Endothelial cell of umbilical vein (primary cell): ENCODE results near the gene C20orf141. TPM values are rescaled to one million over a fixed set of nuclear protein-coding genes. Genes with fewer than 3 reads are reported as not detected.

Source experiments
- BruUV-seq: library from RNA; stranded (reverse); fragments of 400-500 nt; replicated peaks from 2 replicates; lab custom pipeline; 2021; lab: Mats Ljungman, UMichigan
- CTCF ChIA-PET: fragments of 300-600, 350-600 bp; sonication (Branson Sonifier 250); formaldehyde crosslinking; loops from one replicate; lab custom pipeline; 2021; ENCODE audit warnings: antibody characterized with exemption, inconsistent platforms; lab: Charles Lee
- POLR2A ChIA-PET: fragments of 300-600, 350-600 bp; sonication (Branson Sonifier 250); formaldehyde crosslinking; loops from one replicate; lab custom pipeline; 2021; ENCODE audit warnings: antibody characterized with exemption, inconsistent platforms; lab: Charles Lee
- DNase-seq: peaks from one replicate; pipeline ENCODE4 v3.0.0-alpha.2; 2011; ENCODE audit warnings: low read depth, low spot score
- FAIRE-seq: peaks from 2 replicates; lab custom pipeline; 2011; peaks lifted over from hg19 to GRCh38; lab: Jason Lieb, UNC
- H2AFZ ChIP-seq: 2 replicates; pipeline ENCODE4 v1.6.0; 2012; ENCODE audit warnings: low read depth, low read length, control low read depth, inconsistent platforms
- H3K27ac ChIP-seq: 2 replicates; pipeline ENCODE4 v1.5.1; 2011; ENCODE audit warnings: low read depth, mild to moderate bottlenecking, control low read depth, low read length, moderate library complexity; ENCODE audit not compliant: insufficient read depth
- H3K27me3 ChIP-seq, 2 experiments: 2 replicates each; pipeline versions ENCODE4 v1.6.0 to v1.6.1; 2011; ENCODE audit warnings: low read length in 2 of 2, mixed read lengths in 1 of 2; ENCODE audit not compliant: control insufficient read depth in 2 of 2, insufficient read depth in 2 of 2
- H3K36me3 ChIP-seq, 2 experiments: 2 replicates in 1 of 2; 3 replicates in 1 of 2; pipeline ENCODE4 v1.5.1; 2011; ENCODE audit warnings: low read length in 2 of 2, mild to moderate bottlenecking in 1 of 2, moderate library complexity in 1 of 2; ENCODE audit not compliant: control insufficient read depth in 2 of 2, insufficient read depth in 2 of 2; ENCODE audit errors: extremely low read depth in 1 of 2
- H3K4me1 ChIP-seq: 3 replicates; pipeline ENCODE4 v1.5.1; 2011; ENCODE audit warnings: mild to moderate bottlenecking, low read length; ENCODE audit not compliant: control insufficient read depth, insufficient read depth; ENCODE audit errors: extremely low read depth
- H3K4me2 ChIP-seq: 2 replicates; pipeline ENCODE4 v1.6.1; 2011; ENCODE audit warnings: low read length, control low read depth, mixed read lengths; ENCODE audit not compliant: insufficient read depth
- H3K4me3 ChIP-seq, 3 experiments: fragments of 200-600 bp in 1 of 3; sonication (generic), shearing (Covaris generic) in 1 of 3; replicated peaks in 1 of 3; 2 replicates each; pipeline ENCODE4 v1.5.1; 2011 to 2016; ENCODE audit warnings: control low read depth in 3 of 3, low read length in 3 of 3, mild to moderate bottlenecking in 2 of 3, inconsistent platforms in 1 of 3, low read depth in 1 of 3, moderate library complexity in 1 of 3; ENCODE audit not compliant: insufficient read depth in 1 of 3
- H3K79me2 ChIP-seq: 2 replicates; pipeline ENCODE4 v1.6.0; 2012; ENCODE audit warnings: low read length, inconsistent platforms; ENCODE audit not compliant: control insufficient read depth, insufficient read depth
- H3K9ac ChIP-seq: replicated peaks from 2 replicates; pipeline ENCODE3; 2011; ENCODE audit warnings: low read length, control low read depth; ENCODE audit not compliant: insufficient read depth; ENCODE audit errors: extremely low read depth
- H3K9me1 ChIP-seq: replicated peaks from 3 replicates; pipeline ENCODE4 v1.6.0; 2011; ENCODE audit warnings: mild to moderate bottlenecking, low read length; ENCODE audit not compliant: control insufficient read depth, insufficient read depth; ENCODE audit errors: extremely low read depth
- H3K9me3 ChIP-seq: replicated peaks from 2 replicates; pipeline ENCODE4 v1.5.1; 2012; ENCODE audit warnings: low read length, inconsistent platforms; ENCODE audit not compliant: control insufficient read depth, insufficient read depth
- H4K20me1 ChIP-seq: replicated peaks from 2 replicates; pipeline ENCODE3; 2011; ENCODE audit warnings: mild to moderate bottlenecking, low read length; ENCODE audit not compliant: control insufficient read depth, insufficient read depth; ENCODE audit errors: extremely low read depth
- EZH2 ChIP-seq: IDR thresholded peaks from 2 replicates; pipeline ENCODE4 v1.6.1; 2012; ENCODE audit warnings: borderline replicate concordance, low read depth, mild to moderate bottlenecking, moderate library complexity, low read length, inconsistent platforms; ENCODE audit not compliant: severe bottlenecking
- FOS ChIP-seq: IDR thresholded peaks from 2 replicates; pipeline ENCODE4 v1.6.1; 2011; ENCODE audit warnings: mild to moderate bottlenecking, low read length, moderate library complexity, borderline replicate concordance; ENCODE audit not compliant: insufficient read depth
- GATA2 ChIP-seq: IDR thresholded peaks from 2 replicates; pipeline ENCODE4 v1.7.0; 2011; ENCODE audit warnings: low read depth, mild to moderate bottlenecking, moderate library complexity, mixed read lengths, low read length; ENCODE audit not compliant: insufficient read length, insufficient read depth
- JUN ChIP-seq: IDR thresholded peaks from 2 replicates; pipeline ENCODE4 v1.6.1; 2011; ENCODE audit warnings: borderline replicate concordance, low read depth; ENCODE audit not compliant: insufficient read length, insufficient read depth
- MYC ChIP-seq: IDR thresholded peaks from one replicate; pipeline ENCODE4 v1.6.1; 2011; ENCODE audit warnings: mild to moderate bottlenecking, low read depth, low read length
- POLR2A ChIP-seq: IDR thresholded peaks from 2 replicates; pipeline ENCODE4 v1.6.1; 2012; ENCODE audit warnings: low read depth, mild to moderate bottlenecking, control low read depth, low read length
- POLR2AphosphoS5 ChIP-seq: IDR thresholded peaks from 2 replicates; pipeline ENCODE4 v1.6.1; 2012; ENCODE audit warnings: low read depth, mild to moderate bottlenecking, control low read depth, low read length, moderate library complexity; ENCODE audit not compliant: insufficient read depth
- dilution Hi-C: fragments of 300-500 bp; cut with MboI; formaldehyde crosslinking; loops from one replicate; pipeline ENCODE4 v1.15.0; 2019; ENCODE audit warnings: low sequenced_read_pairs; ENCODE audit not compliant: extremely low pct_ligation_motif_present
- intact Hi-C: fragments of 100-400 bp; cut with micrococcal nuclease; formaldehyde crosslinking; loops from one replicate; pipeline ENCODE4 v1.10.0; 2022
- polyA plus RNA-seq, 4 experiments: library from polyadenylated mRNA; depleted of rRNA in 3 of 4; stranded (reverse) in 3 of 4; unstranded in 1 of 4; fragments of >200 nt; gene quantifications; 2 replicates each; pipeline versions ENCODE4 v1.2.1 to v1.2.3, GENCODE V29; 2011 to 2012; ENCODE audit warnings: missing spikeins in 1 of 4
- total RNA-seq: library from RNA; stranded (reverse); gene quantifications from 2 replicates; pipeline ENCODE4 v1.2.3, GENCODE V29; 2021
- TF ChIP-seq, protein P1 (sequence below): IDR thresholded peaks from 2 replicates; pipeline ENCODE4 v1.6.1; 2011; ENCODE audit not compliant: insufficient read depth, insufficient read length
- TF ChIP-seq, protein P2 (sequence below), 2 donors: IDR thresholded peaks; 1 replicate in 1 of 2; 2 replicates in 1 of 2; pipeline ENCODE4 v1.5.1; 2011; ENCODE audit warnings: low read length in 2 of 2, mild to moderate bottlenecking in 2 of 2, moderate library complexity in 2 of 2, control low read depth in 1 of 2, inconsistent platforms in 1 of 2, low read depth in 1 of 2; ENCODE audit not compliant: insufficient read depth in 1 of 2; ENCODE audit errors: extremely low read depth in 1 of 2

Gene C20orf141
- total and polyA plus RNA-seq, 2 donors (not counting 3 experiments of a cell fraction or from before 2014, with no cell fraction given) = not detected

DNA sequence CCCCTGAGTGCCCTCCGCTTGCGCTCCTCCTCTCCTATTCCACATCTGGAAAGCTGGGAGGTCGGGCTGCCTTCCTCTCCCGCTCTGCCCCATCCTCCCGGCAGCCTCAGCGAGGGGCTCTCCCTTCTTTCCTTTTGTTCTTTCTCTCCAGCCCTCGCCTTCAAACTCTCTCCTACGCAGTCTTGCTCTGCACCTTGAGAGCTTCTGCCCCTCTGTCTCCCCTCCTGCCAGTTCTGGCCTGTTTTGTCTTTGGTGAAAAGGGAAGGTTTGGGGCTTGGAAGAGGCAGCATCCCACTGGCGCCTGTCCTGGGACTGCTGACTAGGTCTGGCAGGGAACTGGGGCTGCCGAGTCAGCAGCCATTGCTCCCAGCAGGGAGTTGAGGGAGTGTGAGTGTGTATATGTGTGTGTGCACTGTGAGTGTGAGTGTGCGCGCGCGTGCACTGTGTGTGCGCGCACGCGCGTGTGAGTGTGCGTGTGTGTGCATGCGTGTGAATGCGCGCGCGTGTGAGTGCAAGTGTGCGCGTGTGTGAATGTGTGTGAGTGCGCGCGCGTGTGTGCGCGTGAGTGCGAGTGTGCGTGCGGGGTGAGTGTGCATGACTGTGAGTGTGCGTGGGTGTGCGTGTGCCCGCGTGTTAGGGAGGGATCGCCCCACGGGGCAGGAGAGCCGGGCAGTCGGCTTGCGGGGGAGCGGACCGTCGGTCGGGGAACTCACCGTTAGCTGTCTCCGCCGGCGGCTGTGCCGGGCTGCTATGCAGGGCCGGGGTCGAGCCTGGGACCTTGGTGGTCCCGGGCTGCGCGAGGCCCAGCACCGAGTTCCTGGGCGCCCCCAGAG lies 14.9 kb upstream of the C20orf141 start:
- BruUV-seq = TSS peak; percentile 17

DNA sequence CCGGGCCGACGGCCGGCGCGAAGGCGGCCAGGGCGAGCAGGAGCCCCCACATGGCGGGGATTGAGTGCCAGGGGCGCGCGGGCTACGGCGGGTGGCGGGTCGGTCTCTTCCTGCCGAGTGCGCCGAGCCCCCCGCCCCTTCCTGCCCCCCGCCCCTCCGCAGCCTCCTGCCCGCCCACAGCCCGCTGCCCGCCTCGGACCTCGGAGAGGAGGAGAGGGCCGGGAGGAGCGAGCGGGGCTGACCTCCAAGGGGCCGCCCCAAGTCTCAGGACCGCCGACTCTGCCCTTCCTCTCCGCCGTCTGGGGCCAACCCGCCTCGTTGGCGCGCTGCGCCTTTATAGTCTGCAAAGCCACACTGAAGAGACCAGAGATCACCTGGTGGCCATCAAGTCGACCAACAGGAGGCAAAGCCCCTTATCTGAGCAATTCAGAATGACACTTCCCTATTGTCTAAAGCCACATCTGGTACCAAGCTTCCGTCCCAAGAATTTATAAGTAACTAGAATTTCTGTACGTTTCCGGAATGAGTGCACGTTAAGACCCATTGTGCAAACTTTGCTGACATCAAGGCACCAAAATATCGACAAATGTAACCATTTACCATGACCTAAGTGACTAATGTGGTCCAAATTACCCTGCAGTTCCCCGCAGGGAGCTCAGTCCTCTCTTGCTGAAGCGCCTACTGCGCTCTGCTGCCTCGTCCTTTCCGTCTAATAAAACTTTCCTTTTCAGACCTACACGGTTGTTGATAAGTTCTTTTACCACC lies 14.1 kb upstream of the C20orf141 start, which contains the start of gene CPXM1:
CPXM1 (minus strand) TSS at position 107 of the 765 bp plus-strand sequence; CDS start at position 52, 55 bp downstream.
- H3K27me3 ChIP-seq = peaks cover 48 to 59% of the 10 kb centered on the region in 2 experiments
- no TSS peak for BruUV-seq
- dilution Hi-C loops (no loop called here), intact Hi-C loops (no loop called here)
- no peaks in the 10 kb centered on the region for H3K9me1 ChIP-seq
- TF ChIP-seq, protein P1, sequence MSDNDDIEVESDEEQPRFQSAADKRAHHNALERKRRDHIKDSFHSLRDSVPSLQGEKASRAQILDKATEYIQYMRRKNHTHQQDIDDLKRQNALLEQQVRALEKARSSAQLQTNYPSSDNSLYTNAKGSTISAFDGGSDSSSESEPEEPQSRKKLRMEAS = no peak
- TF ChIP-seq JUN = peak; percentile 15
- TF ChIP-seq FOS = no peak
- no peak for TF ChIP-seq GATA2
- no peak for TF ChIP-seq MYC
- no peak for TF ChIP-seq POLR2A
- no peak for TF ChIP-seq POLR2AphosphoS5
- peak; percentile 2 for TF ChIP-seq EZH2
- TF ChIP-seq, protein P2, sequence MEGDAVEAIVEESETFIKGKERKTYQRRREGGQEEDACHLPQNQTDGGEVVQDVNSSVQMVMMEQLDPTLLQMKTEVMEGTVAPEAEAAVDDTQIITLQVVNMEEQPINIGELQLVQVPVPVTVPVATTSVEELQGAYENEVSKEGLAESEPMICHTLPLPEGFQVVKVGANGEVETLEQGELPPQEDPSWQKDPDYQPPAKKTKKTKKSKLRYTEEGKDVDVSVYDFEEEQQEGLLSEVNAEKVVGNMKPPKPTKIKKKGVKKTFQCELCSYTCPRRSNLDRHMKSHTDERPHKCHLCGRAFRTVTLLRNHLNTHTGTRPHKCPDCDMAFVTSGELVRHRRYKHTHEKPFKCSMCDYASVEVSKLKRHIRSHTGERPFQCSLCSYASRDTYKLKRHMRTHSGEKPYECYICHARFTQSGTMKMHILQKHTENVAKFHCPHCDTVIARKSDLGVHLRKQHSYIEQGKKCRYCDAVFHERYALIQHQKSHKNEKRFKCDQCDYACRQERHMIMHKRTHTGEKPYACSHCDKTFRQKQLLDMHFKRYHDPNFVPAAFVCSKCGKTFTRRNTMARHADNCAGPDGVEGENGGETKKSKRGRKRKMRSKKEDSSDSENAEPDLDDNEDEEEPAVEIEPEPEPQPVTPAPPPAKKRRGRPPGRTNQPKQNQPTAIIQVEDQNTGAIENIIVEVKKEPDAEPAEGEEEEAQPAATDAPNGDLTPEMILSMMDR (IDR thresholded peaks at IDR 0.05; ENCODE audit: extremely low read depth in 1 of 2, insufficient read depth in 1 of 2, low read depth in 1 of 2, low read length in 2 of 2) = peak in 1 of 2 donors; percentile 2
- ChIA-PET POLR2A (no interaction called here), CTCF (interaction anchor here (0.7 to 2.6 kb wide), 3 partner anchors 10 to 51 kb away, joined by 3 to 6 read pairs (median 5); no protein-coding TSS in a partner anchor)
- H4K20me1 ChIP-seq = no peaks in the 10 kb centered on the region
- no peak within 1 kb of the TSS for H3K9ac ChIP-seq
- FAIRE-seq (no peak), DNase-seq (peak; percentile 26)
- H3K36me3 ChIP-seq = no peaks in the 10 kb centered on the region
- peak within 1 kb of the TSS; percentile 33 for H3K4me2 ChIP-seq
- no peak within 1 kb of the TSS for H3K27ac ChIP-seq
- no peaks in the 10 kb centered on the region for H3K79me2 ChIP-seq
- H3K9me3 ChIP-seq = no peaks in the 10 kb centered on the region
- H2AFZ ChIP-seq = peak within 1 kb of the TSS; percentile 62
- H3K4me3 ChIP-seq = peak within 1 kb of the TSS in 2 of 3 experiments; percentile 8 to 52
- H3K4me1 ChIP-seq = peaks cover 6% of the 10 kb centered on the region

More for the DNA sequence above, 14.9 kb upstream of the C20orf141 start:
- POLR2A ChIA-PET = no interaction called here
- TF ChIP-seq EZH2 (peak; percentile 79), FOS (no peak), GATA2 (no peak)
- Histone ChIP-seq H3K4me1 (peaks cover 6% of the 10 kb centered on the region), H3K4me2 (peak overlapping the region; percentile 2), H3K4me3 (peak overlapping the region in 1 of 3 experiments; percentile 52), H3K9ac (no peak overlapping the region), H3K27ac (no peak overlapping the region), H3K9me1 (no peaks in the 10 kb centered on the region), H3K36me3 (no peaks in the 10 kb centered on the region), H3K9me3 (no peaks in the 10 kb centered on the region), H4K20me1 (no peaks in the 10 kb centered on the region), H2AFZ (peak overlapping the region; percentile 62), H3K79me2 (no peaks in the 10 kb centered on the region), H3K27me3 (peaks cover 40 to 51% of the 10 kb centered on the region in 2 experiments)
- peak; percentile 11 for DNase-seq
- dilution Hi-C loops (no loop called here), intact Hi-C loops (no loop called here)
- FAIRE-seq = no peak
- CTCF ChIA-PET = interaction anchor here (1.4 to 2.6 kb wide), 2 partner anchors 44 to 52 kb away, joined by 5 to 6 read pairs; no protein-coding TSS in a partner anchor
